ENCODE data around the gene LRBA.

LRBA gene

GRCh38 chr4:150874338-150875226 is 140.5 kb downstream of the LRBA start:
- no peak for DNase-seq (ENCODE audit: low spot score)

- peak; percentile 82 for DNase-seq (ENCODE audit: low spot score)
Measured at GRCh38 chr4:150867148-150867547, 147.9 kb downstream of the LRBA start.

GRCh38 chr4:150863456-150863855 is 151.6 kb downstream of the LRBA start:
- no peak for DNase-seq (ENCODE audit: low spot score)

- DNase-seq (ENCODE audit: low spot score): no peak
Measured at GRCh38 chr4:150862829-150863228, 152.3 kb downstream of the LRBA start.

- DNase-seq (ENCODE audit: low spot score): no peak
Measured at GRCh38 chr4:150859453-150859852, 155.6 kb downstream of the LRBA start.

- DNase-seq (ENCODE audit: low spot score): no peak
Measured at GRCh38 chr4:150855981-150856510, 159.0 kb downstream of the LRBA start.

GRCh38 chr4:150854600-150854999 is 160.5 kb downstream of the LRBA start:
- no peak for DNase-seq (ENCODE audit: low spot score)

- DNase-seq (ENCODE audit: low spot score): no peak
Measured at GRCh38 chr4:150853882-150854281, 161.2 kb downstream of the LRBA start.

- DNase-seq (ENCODE audit: low spot score): no peak
Measured at GRCh38 chr4:150852216-150852615, 162.9 kb downstream of the LRBA start.

- no peak for DNase-seq (ENCODE audit: low spot score)
Measured at GRCh38 chr4:150849016-150849415, 166.1 kb downstream of the LRBA start.

- DNase-seq (ENCODE audit: low spot score): peak; percentile 90
Measured at GRCh38 chr4:150828159-150828558, 186.9 kb downstream of the LRBA start.

- DNase-seq (ENCODE audit: low spot score): no peak
Measured at GRCh38 chr4:150827226-150827625, 187.9 kb downstream of the LRBA start.

GRCh38 chr4:150826306-150826705 is 188.8 kb downstream of the LRBA start:
- DNase-seq (ENCODE audit: low spot score): no peak

GRCh38 chr4:150822407-150822806 is 192.7 kb downstream of the LRBA start:
- no peak for DNase-seq (ENCODE audit: low spot score)

- DNase-seq (ENCODE audit: low spot score): no peak
Measured at GRCh38 chr4:150821641-150822040, 193.4 kb downstream of the LRBA start.

GRCh38 chr4:150820409-150820808 is 194.7 kb downstream of the LRBA start:
- DNase-seq (ENCODE audit: low spot score): no peak

GRCh38 chr4:150818661-150819060 is 196.4 kb downstream of the LRBA start:
- DNase-seq (ENCODE audit: low spot score): peak; percentile 48

GRCh38 chr4:150817804-150818528 is 197.1 kb downstream of the LRBA start:
- no peak for DNase-seq (ENCODE audit: low spot score)

- DNase-seq (ENCODE audit: low spot score): no peak
Measured at GRCh38 chr4:150817017-150817416, 198.1 kb downstream of the LRBA start.

GRCh38 chr4:150816491-150816890 is 198.6 kb downstream of the LRBA start:
- no peak for DNase-seq (ENCODE audit: low spot score)

GRCh38 chr4:150814873-150815272 is 200.2 kb downstream of the LRBA start:
- DNase-seq (ENCODE audit: low spot score): no peak

- DNase-seq (ENCODE audit: low spot score): no peak
Measured at GRCh38 chr4:150805183-150806025, 209.7 kb downstream of the LRBA start.

All from activated CD4-positive, alpha-beta T cell treated with anti-CD3 and anti-CD28 coated beads, Interleukin-2, Interleukin-4, amounts not matched to agents 100 ng/mL and 50 ng/mL, durations not matched to agents 16 hours and 8 hours (primary cell).